Liver (tissue), 9 donors: ENCODE data around the gene PRPF40A. TPM values are rescaled to one million over a fixed set of nuclear protein-coding genes. Genes with fewer than 3 reads are reported as not detected.

ENCODE experiments used
- DNase-seq: peaks from one replicate; pipeline ENCODE4 v3.0.0-alpha.2; 2017; ENCODE audit warnings: low spot score
- H3K27ac ChIP-seq, 2 donors: one replicate each; pipeline ENCODE4 v1.7.0; 2013; ENCODE audit warnings: inconsistent platforms in 2 of 2, low read length in 2 of 2, control low read depth in 1 of 2, low read depth in 1 of 2, mild to moderate bottlenecking in 1 of 2
- H3K27me3 ChIP-seq, 4 donors: one replicate each; pipeline versions ENCODE4 v1.6.1 to v1.7.0; 2013; ENCODE audit warnings: low read length in 3 of 4, inconsistent platforms in 1 of 4, mild to moderate bottlenecking in 1 of 4, moderate library complexity in 1 of 4; ENCODE audit not compliant: control insufficient read depth in 4 of 4, insufficient read depth in 4 of 4
- H3K36me3 ChIP-seq, 4 donors: one replicate each; pipeline versions ENCODE4 v1.6.1 to v1.7.0; 2013; ENCODE audit warnings: low read length in 3 of 4, mild to moderate bottlenecking in 3 of 4, low read depth in 1 of 4, moderate library complexity in 1 of 4; ENCODE audit not compliant: control insufficient read depth in 4 of 4, insufficient read depth in 3 of 4
- H3K4me1 ChIP-seq, 4 donors: one replicate each; pipeline versions ENCODE4 v1.6.1 to v1.7.0; 2013; ENCODE audit warnings: low read length in 3 of 4, mild to moderate bottlenecking in 3 of 4, moderate library complexity in 1 of 4; ENCODE audit not compliant: control insufficient read depth in 4 of 4, insufficient read depth in 4 of 4
- H3K4me3 ChIP-seq, 3 donors: one replicate each; pipeline versions ENCODE4 v1.6.1 to v1.7.0; 2013; ENCODE audit warnings: low read length in 3 of 3, control low read depth in 1 of 3, low read depth in 1 of 3, mild to moderate bottlenecking in 1 of 3
- H3K9ac ChIP-seq, 2 donors: one replicate each; pipeline ENCODE4 v1.7.0; 2013; ENCODE audit warnings: low read length in 2 of 2, mild to moderate bottlenecking in 2 of 2, moderate library complexity in 2 of 2, control low read depth in 1 of 2, low read depth in 1 of 2
- H3K9me3 ChIP-seq, 4 donors: one replicate each; pipeline versions ENCODE4 v1.6.1 to v1.7.0; 2013; ENCODE audit warnings: low read length in 3 of 4; ENCODE audit not compliant: control insufficient read depth in 4 of 4
- EGR1 ChIP-seq, 2 donors: IDR thresholded peaks; 2 replicates each; pipeline ENCODE4 v1.6.1; 2016 to 2018; ENCODE audit warnings: antibody characterized with exemption in 2 of 2, low read depth in 2 of 2
- FOXA1 ChIP-seq: IDR thresholded peaks from 2 replicates; pipeline ENCODE4 v1.6.1; 2016; ENCODE audit warnings: antibody characterized with exemption
- FOXA2 ChIP-seq: IDR thresholded peaks from 2 replicates; pipeline ENCODE4 v1.6.1; 2016; ENCODE audit warnings: antibody characterized with exemption
- GABPA ChIP-seq, 2 donors: IDR thresholded peaks in 1 of 2; conservative IDR thresholded peaks in 1 of 2; 2 replicates each; pipeline ENCODE4 v1.6.1; 2016; ENCODE audit warnings: antibody characterized with exemption in 2 of 2, mild to moderate bottlenecking in 1 of 2, moderate library complexity in 1 of 2
- HNF4A ChIP-seq, 2 donors: conservative IDR thresholded peaks; 2 replicates each; pipeline ENCODE4 v1.6.1; 2016; ENCODE audit warnings: antibody characterized with exemption in 2 of 2, mild to moderate bottlenecking in 2 of 2
- HNF4G ChIP-seq: IDR thresholded peaks from 2 replicates; pipeline ENCODE4 v1.6.1; 2016; ENCODE audit warnings: antibody characterized with exemption
- JUND ChIP-seq, 2 donors: IDR thresholded peaks; 2 replicates each; pipeline ENCODE4 v1.6.1; 2016; ENCODE audit warnings: antibody characterized with exemption in 2 of 2
- NR2F2 ChIP-seq: IDR thresholded peaks from 2 replicates; pipeline ENCODE4 v1.6.1; 2016; ENCODE audit warnings: antibody characterized with exemption
- RAD21 ChIP-seq, 2 donors: IDR thresholded peaks; 2 replicates each; pipeline ENCODE4 v1.6.1; 2016; ENCODE audit warnings: antibody characterized with exemption in 2 of 2, mild to moderate bottlenecking in 2 of 2
- RXRA ChIP-seq, 2 donors: IDR thresholded peaks; 2 replicates each; pipeline ENCODE4 v1.6.1; 2017 to 2018; ENCODE audit warnings: antibody characterized with exemption in 2 of 2, mild to moderate bottlenecking in 1 of 2
- SP1 ChIP-seq: IDR thresholded peaks from 2 replicates; pipeline ENCODE4 v1.6.1; 2018; ENCODE audit warnings: antibody characterized with exemption, mild to moderate bottlenecking
- TAF1 ChIP-seq: conservative IDR thresholded peaks from 2 replicates; pipeline ENCODE4 v1.6.1; 2016; ENCODE audit warnings: antibody characterized with exemption, mild to moderate bottlenecking
- WGBS: extraction: QIAGEN DNeasy Blood & Tissue Kit; methylation state at CpG from one replicate; pipeline ENCODE4 v1.1.7; 2013; 5-methylcytosine and 5-hydroxymethylcytosine counted together
- polyA plus RNA-seq, 2 donors: library from polyadenylated mRNA; stranded (reverse) in 1 of 2; unstranded in 1 of 2; fragments of 200-250 nt in 1 of 2; fragments of >200 nt in 1 of 2; fragmentation: Nextera tagmentation in 1 of 2; extraction: Ambion mirVana in 1 of 2; gene quantifications; one replicate each; pipeline versions ENCODE4 v1.2.1 to v1.2.3, GENCODE V29; 2013 to 2015
- total RNA-seq, 2 donors: library from RNA; depleted of rRNA; stranded (reverse); fragments of >200 nt; gene quantifications; one replicate each; pipeline ENCODE4 v1.2.3, GENCODE V29; 2014
- TF ChIP-seq, protein P1 (sequence below): fragments of 150-350 bp; IDR thresholded peaks from 2 replicates; pipeline ENCODE4 v1.5.1; 2017; ENCODE audit warnings: improper control_type of control experiment, low read depth, low read length; ENCODE audit not compliant: missing input control
- TF ChIP-seq, protein P2 (sequence below): IDR thresholded peaks from 2 replicates; pipeline ENCODE4 v1.6.1; 2016; ENCODE audit warnings: antibody characterized with exemption
- TF ChIP-seq, protein P3 (sequence below): IDR thresholded peaks from 2 replicates; pipeline ENCODE4 v1.6.1; 2016; ENCODE audit warnings: antibody characterized with exemption, mild to moderate bottlenecking
- TF ChIP-seq, protein P4 (sequence below): IDR thresholded peaks from 2 replicates; pipeline ENCODE4 v1.6.1; 2016; ENCODE audit warnings: antibody characterized with exemption
- TF ChIP-seq, protein P5 (sequence below): IDR thresholded peaks from 2 replicates; pipeline ENCODE4 v1.6.1; 2016; ENCODE audit warnings: antibody characterized with exemption
- donor health status: healthy.
- donor health status: healthy.
- donor health status: healthy.
- donor health status: healthy.
- donor health status: healthy.

PRPF40A gene
- total and polyA plus RNA-seq, 4 donors: 18.8 to 58.1 (median 53.7) TPM

DNA sequence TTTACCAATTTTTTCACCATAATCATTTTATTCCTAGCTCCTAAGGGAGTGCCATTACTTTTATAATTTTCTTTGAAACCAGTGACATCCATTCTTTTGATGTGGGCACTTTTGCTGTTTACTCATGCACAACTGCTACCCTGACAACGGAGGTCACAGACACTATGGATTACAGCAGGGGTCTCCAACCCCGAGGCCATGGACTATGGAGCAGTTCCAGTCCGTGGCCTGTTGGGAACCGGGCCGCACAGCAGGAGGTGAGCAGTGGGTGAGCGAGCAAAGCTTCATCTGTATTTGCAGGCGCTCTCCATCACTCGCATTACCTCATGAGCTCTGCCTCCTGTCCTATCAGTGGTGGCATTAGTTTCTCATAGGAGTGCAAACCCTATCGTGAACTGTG, 34.6 kb downstream of the PRPF40A start:
- Histone ChIP-seq H3K27ac (no peak overlapping the region), H3K9me3 (no peaks in the 10 kb centered on the region), H3K4me3 (no peak overlapping the region), H3K4me1 (no peaks in the 10 kb centered on the region), H3K27me3 (no peaks in the 10 kb centered on the region), H3K9ac (no peak overlapping the region), H3K36me3 (peaks cover 3 to 30% (median 14%) of the 10 kb centered on the region in 4 donors)
- no peak for DNase-seq
- 95% methylated on average over 9 of the region's 9 CpGs for WGBS
- TF ChIP-seq GABPA (IDR thresholded peaks at IDR 0.05 in 1 of 2, conservative IDR thresholded peaks at IDR 0.05 in 1 of 2) (no peak), HNF4A (conservative IDR thresholded peaks at IDR 0.05) (no peak)

DNA sequence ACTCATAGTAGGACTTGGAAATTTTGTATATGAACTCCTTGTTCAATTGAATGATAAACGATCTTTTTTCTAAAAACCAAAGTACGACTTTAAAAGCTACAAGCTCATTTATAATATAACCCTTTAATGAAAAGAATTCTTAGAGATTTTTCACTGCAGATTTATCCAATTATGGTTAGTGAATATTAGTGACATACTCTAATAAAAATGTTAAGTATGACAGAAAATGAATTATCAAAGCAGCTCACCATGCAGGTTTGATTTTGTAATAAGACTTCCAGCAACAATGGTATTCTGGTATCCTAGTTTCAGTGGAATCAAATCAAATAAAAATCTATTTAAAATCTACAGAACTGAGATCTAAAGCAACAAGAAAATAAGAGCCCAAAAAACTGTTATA, 38.5 kb downstream of the PRPF40A start:
- H3K27me3 ChIP-seq: no peaks in the 10 kb centered on the region
- H3K9me3 ChIP-seq: no peaks in the 10 kb centered on the region
- no peak overlapping the region for H3K27ac ChIP-seq
- no peak for TF ChIP-seq NR2F2
- no peak for TF ChIP-seq RAD21 (IDR thresholded peaks at IDR 0.05)
- TF ChIP-seq SP1: no peak
- TF ChIP-seq, protein P1, sequence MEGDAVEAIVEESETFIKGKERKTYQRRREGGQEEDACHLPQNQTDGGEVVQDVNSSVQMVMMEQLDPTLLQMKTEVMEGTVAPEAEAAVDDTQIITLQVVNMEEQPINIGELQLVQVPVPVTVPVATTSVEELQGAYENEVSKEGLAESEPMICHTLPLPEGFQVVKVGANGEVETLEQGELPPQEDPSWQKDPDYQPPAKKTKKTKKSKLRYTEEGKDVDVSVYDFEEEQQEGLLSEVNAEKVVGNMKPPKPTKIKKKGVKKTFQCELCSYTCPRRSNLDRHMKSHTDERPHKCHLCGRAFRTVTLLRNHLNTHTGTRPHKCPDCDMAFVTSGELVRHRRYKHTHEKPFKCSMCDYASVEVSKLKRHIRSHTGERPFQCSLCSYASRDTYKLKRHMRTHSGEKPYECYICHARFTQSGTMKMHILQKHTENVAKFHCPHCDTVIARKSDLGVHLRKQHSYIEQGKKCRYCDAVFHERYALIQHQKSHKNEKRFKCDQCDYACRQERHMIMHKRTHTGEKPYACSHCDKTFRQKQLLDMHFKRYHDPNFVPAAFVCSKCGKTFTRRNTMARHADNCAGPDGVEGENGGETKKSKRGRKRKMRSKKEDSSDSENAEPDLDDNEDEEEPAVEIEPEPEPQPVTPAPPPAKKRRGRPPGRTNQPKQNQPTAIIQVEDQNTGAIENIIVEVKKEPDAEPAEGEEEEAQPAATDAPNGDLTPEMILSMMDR: no peak
- no peak for TF ChIP-seq FOXA2
- TF ChIP-seq HNF4G: no peak
- no peak for TF ChIP-seq GABPA (IDR thresholded peaks at IDR 0.05 in 1 of 2, conservative IDR thresholded peaks at IDR 0.05 in 1 of 2)
- TF ChIP-seq RXRA (IDR thresholded peaks at IDR 0.05): no peak
- TF ChIP-seq JUND (IDR thresholded peaks at IDR 0.05): no peak
- no peak for TF ChIP-seq HNF4A (conservative IDR thresholded peaks at IDR 0.05)
- TF ChIP-seq FOXA1: no peak
- TF ChIP-seq, protein P2, sequence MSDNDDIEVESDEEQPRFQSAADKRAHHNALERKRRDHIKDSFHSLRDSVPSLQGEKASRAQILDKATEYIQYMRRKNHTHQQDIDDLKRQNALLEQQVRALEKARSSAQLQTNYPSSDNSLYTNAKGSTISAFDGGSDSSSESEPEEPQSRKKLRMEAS: no peak
- TF ChIP-seq EGR1 (IDR thresholded peaks at IDR 0.05; ENCODE audit: low read depth in 2 of 2): no peak
- TF ChIP-seq, protein P3, sequence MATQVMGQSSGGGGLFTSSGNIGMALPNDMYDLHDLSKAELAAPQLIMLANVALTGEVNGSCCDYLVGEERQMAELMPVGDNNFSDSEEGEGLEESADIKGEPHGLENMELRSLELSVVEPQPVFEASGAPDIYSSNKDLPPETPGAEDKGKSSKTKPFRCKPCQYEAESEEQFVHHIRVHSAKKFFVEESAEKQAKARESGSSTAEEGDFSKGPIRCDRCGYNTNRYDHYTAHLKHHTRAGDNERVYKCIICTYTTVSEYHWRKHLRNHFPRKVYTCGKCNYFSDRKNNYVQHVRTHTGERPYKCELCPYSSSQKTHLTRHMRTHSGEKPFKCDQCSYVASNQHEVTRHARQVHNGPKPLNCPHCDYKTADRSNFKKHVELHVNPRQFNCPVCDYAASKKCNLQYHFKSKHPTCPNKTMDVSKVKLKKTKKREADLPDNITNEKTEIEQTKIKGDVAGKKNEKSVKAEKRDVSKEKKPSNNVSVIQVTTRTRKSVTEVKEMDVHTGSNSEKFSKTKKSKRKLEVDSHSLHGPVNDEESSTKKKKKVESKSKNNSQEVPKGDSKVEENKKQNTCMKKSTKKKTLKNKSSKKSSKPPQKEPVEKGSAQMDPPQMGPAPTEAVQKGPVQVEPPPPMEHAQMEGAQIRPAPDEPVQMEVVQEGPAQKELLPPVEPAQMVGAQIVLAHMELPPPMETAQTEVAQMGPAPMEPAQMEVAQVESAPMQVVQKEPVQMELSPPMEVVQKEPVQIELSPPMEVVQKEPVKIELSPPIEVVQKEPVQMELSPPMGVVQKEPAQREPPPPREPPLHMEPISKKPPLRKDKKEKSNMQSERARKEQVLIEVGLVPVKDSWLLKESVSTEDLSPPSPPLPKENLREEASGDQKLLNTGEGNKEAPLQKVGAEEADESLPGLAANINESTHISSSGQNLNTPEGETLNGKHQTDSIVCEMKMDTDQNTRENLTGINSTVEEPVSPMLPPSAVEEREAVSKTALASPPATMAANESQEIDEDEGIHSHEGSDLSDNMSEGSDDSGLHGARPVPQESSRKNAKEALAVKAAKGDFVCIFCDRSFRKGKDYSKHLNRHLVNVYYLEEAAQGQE: no peak
- TF ChIP-seq, protein P4, sequence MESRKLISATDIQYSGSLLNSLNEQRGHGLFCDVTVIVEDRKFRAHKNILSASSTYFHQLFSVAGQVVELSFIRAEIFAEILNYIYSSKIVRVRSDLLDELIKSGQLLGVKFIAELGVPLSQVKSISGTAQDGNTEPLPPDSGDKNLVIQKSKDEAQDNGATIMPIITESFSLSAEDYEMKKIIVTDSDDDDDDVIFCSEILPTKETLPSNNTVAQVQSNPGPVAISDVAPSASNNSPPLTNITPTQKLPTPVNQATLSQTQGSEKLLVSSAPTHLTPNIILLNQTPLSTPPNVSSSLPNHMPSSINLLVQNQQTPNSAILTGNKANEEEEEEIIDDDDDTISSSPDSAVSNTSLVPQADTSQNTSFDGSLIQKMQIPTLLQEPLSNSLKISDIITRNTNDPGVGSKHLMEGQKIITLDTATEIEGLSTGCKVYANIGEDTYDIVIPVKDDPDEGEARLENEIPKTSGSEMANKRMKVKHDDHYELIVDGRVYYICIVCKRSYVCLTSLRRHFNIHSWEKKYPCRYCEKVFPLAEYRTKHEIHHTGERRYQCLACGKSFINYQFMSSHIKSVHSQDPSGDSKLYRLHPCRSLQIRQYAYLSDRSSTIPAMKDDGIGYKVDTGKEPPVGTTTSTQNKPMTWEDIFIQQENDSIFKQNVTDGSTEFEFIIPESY: no peak
- TF ChIP-seq, protein P5, sequence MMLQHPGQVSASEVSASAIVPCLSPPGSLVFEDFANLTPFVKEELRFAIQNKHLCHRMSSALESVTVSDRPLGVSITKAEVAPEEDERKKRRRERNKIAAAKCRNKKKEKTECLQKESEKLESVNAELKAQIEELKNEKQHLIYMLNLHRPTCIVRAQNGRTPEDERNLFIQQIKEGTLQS: no peak
- TF ChIP-seq TAF1: no peak
- WGBS: 87% methylated on average over 2 of the region's 2 CpGs
- H3K9ac ChIP-seq: no peak overlapping the region
- H3K36me3 ChIP-seq: peaks cover 4 to 40% (median 31%) of the 10 kb centered on the region in 4 donors
- H3K4me1 ChIP-seq: no peaks in the 10 kb centered on the region
- H3K4me3 ChIP-seq: no peak overlapping the region
- no peak for DNase-seq
